ENCODE results near the gene ARHGAP21.

- no peak for TF ChIP-seq CTCF (IDR thresholded peaks at IDR 0.05)
- TF ChIP-seq GATA3 (IDR thresholded peaks at IDR 0.05; ENCODE audit: borderline replicate concordance), result no peak
- no peak for TF ChIP-seq CHD2 (IDR thresholded peaks at IDR 0.05; ENCODE audit: low read length, partially characterized antibody)
- TF ChIP-seq MYC (IDR thresholded peaks at IDR 0.05; ENCODE audit: borderline replicate concordance, low read length), result no peak
- TF ChIP-seq RFX5 (IDR thresholded peaks at IDR 0.05), result no peak
- no peak for TF ChIP-seq HMGXB4 (CRISPR knock-in tag; IDR thresholded peaks at IDR 0.05; ENCODE audit: borderline replicate concordance)
- no peak for TF ChIP-seq RCOR1 (IDR thresholded peaks at IDR 0.05; ENCODE audit: low read depth, low read length)
- no peak for TF ChIP-seq KDM5A (IDR thresholded peaks at IDR 0.05)
- TF ChIP-seq JUN (IDR thresholded peaks at IDR 0.05), result no peak
- TF ChIP-seq EP300 (IDR thresholded peaks at IDR 0.05), result no peak
- TF ChIP-seq POLR2AphosphoS2 (conservative IDR thresholded peaks at IDR 0.05; ENCODE audit: low read length), result no peak
- TF ChIP-seq RAD21 (conservative IDR thresholded peaks at IDR 0.05 in 1 of 2, IDR thresholded peaks at IDR 0.05 in 1 of 2), result no peak
- TF ChIP-seq ESRRA (IDR thresholded peaks at IDR 0.05; ENCODE audit: borderline replicate concordance, low read length), result no peak
Observed at GRCh38 chr10:24643679-24644209, 79.9 kb downstream of the ARHGAP21 start.

All from A549 (cell line).